Stimulated activated CD8-positive, alpha-beta memory T cell treated with anti-CD3 and anti-CD28 coated beads, Interleukin-12 subunit alpha, Interleukin-12 subunit beta, amount 100 ng/mL, for 24 hours (primary cell): ENCODE data around the gene FANK1.
"Not testable (repeated sequence)": the region's sequence is repeated elsewhere in the genome, so short reads cannot be mapped to it uniquely, and the experiment has no call there.

Source experiments
- DNase-seq: peaks from one replicate; pipeline ENCODE4 v3.0.0-alpha.2; 2020; ENCODE audit errors: extremely low read depth

FANK1 gene

GRCh38 chr10:125928928-125929585, 32.7 kb downstream of the FANK1 start:
- no peak for DNase-seq

GRCh38 chr10:125929618-125930017, 33.3 kb downstream of the FANK1 start:
- no peak for DNase-seq

GRCh38 chr10:125933693-125934092, 37.3 kb downstream of the FANK1 start:
- DNase-seq = no peak

- no peak for DNase-seq
Measured at GRCh38 chr10:125936331-125936730, 40.0 kb downstream of the FANK1 start.

GRCh38 chr10:125940515-125940914, 44.2 kb downstream of the FANK1 start:
- no peak for DNase-seq

- no peak for DNase-seq
Measured at GRCh38 chr10:125951290-125951689, 54.9 kb downstream of the FANK1 start.

GRCh38 chr10:125953778-125954385, 57.5 kb downstream of the FANK1 start:
- no peak for DNase-seq

- DNase-seq = no peak
Measured at GRCh38 chr10:125955766-125956165, 59.4 kb downstream of the FANK1 start.

- DNase-seq = no peak
Measured at GRCh38 chr10:125961743-125962142, 65.4 kb downstream of the FANK1 start.

- DNase-seq = no peak
Measured at GRCh38 chr10:125962200-125962599, 65.8 kb downstream of the FANK1 start.

GRCh38 chr10:125964558-125964957, 68.2 kb downstream of the FANK1 start:
- no peak for DNase-seq

GRCh38 chr10:125967533-125967932, 71.2 kb downstream of the FANK1 start:
- DNase-seq = no peak

- DNase-seq = not testable (repeated sequence)
Measured at GRCh38 chr10:125970077-125970630, 73.8 kb downstream of the FANK1 start.

GRCh38 chr10:125976960-125977605, 80.7 kb downstream of the FANK1 start:
- DNase-seq = no peak

- no peak for DNase-seq
Measured at GRCh38 chr10:125979976-125980375, 83.6 kb downstream of the FANK1 start.

- no peak for DNase-seq
Measured at GRCh38 chr10:125980521-125981035, 84.2 kb downstream of the FANK1 start.

- DNase-seq = no peak
Measured at GRCh38 chr10:125982260-125982948, 86.0 kb downstream of the FANK1 start.

- no peak for DNase-seq
Measured at GRCh38 chr10:125983161-125983560, 86.8 kb downstream of the FANK1 start.

GRCh38 chr10:125983656-125984055, 87.3 kb downstream of the FANK1 start:
- DNase-seq = no peak

GRCh38 chr10:125984346-125984745, 88.0 kb downstream of the FANK1 start:
- no peak for DNase-seq

- no peak for DNase-seq
Measured at GRCh38 chr10:125984865-125985495, 88.6 kb downstream of the FANK1 start.
